Measurements from ENCODE around the gene ACOX1. TPM values are rescaled to one million over a fixed set of nuclear protein-coding genes. Genes with fewer than 3 reads are reported as not detected.

The ACOX1 gene
- polyA plus RNA-seq, 3 donors, result 21.6 to 49.7 (median 49.2) TPM

DNA sequence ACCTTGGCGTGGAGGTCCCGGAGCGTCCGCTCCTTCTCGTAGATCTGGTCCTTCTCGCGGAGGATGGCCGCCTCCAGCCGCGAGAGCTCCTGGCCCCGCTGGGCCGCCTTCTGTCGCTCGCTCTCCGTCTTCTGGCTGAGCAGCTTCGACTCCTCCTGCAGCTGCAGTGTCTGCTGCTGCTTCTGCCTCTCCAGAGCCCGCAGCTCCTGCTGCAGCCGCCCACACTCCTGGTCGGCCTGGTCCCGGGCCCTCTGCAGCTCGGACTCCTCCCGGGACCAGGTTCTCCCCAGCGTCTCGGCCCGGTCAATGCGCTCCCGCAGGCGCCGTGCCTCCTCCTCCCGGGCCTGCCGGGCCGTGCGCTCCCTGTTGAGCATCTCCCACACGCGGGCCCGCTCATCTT lies 29.2 kb upstream of the ACOX1 start:
- H3K4me2 ChIP-seq (replicated peaks; ENCODE audit: extremely low read depth, low read length, poor library complexity, severe bottlenecking), result no peak overlapping the region
- no peak overlapping the region for H3K9ac ChIP-seq (ENCODE audit: insufficient read depth, low read length, poor library complexity, severe bottlenecking)
- Mint-ChIP-seq H3K36me3 (peaks cover 15 to 29% of the 10 kb centered on the region in 2 donors), H3K4me1 (no peaks in the 10 kb centered on the region), H3K27ac (no peak overlapping the region), H3K27me3 (ENCODE audit: low read depth in 3 of 3) (peaks cover 1 to 3% (median 2%) of the 10 kb centered on the region in 3 donors), H3K4me3 (no peak overlapping the region), H3K9me3 (peaks cover 0 to 1% (median 0%) of the 10 kb centered on the region in 7 donors)
- no peaks in the 10 kb centered on the region for H3K27me3 ChIP-seq (ENCODE audit: control insufficient read depth in 2 of 2, insufficient read depth in 2 of 2, low read length in 2 of 2)
- no peak overlapping the region for H3K4me3 ChIP-seq (replicated peaks in 1 of 3; ENCODE audit: low read depth in 2 of 3, low read length in 3 of 3)
- H3K4me1 ChIP-seq (ENCODE audit: control insufficient read depth in 1 of 2, insufficient read depth in 2 of 2, low read length in 2 of 2), result no peaks in the 10 kb centered on the region
- H4K20me1 ChIP-seq (ENCODE audit: insufficient read depth, low read length), result no peaks in the 10 kb centered on the region
- H2AFZ ChIP-seq (ENCODE audit: insufficient read depth, low read depth, low read length, poor library complexity, severe bottlenecking), result no peak overlapping the region
- TF ChIP-seq, protein P1, sequence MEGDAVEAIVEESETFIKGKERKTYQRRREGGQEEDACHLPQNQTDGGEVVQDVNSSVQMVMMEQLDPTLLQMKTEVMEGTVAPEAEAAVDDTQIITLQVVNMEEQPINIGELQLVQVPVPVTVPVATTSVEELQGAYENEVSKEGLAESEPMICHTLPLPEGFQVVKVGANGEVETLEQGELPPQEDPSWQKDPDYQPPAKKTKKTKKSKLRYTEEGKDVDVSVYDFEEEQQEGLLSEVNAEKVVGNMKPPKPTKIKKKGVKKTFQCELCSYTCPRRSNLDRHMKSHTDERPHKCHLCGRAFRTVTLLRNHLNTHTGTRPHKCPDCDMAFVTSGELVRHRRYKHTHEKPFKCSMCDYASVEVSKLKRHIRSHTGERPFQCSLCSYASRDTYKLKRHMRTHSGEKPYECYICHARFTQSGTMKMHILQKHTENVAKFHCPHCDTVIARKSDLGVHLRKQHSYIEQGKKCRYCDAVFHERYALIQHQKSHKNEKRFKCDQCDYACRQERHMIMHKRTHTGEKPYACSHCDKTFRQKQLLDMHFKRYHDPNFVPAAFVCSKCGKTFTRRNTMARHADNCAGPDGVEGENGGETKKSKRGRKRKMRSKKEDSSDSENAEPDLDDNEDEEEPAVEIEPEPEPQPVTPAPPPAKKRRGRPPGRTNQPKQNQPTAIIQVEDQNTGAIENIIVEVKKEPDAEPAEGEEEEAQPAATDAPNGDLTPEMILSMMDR (IDR thresholded peaks at IDR 0.05), result no peak
- H3K9me3 ChIP-seq (replicated peaks in 1 of 2; ENCODE audit: control insufficient read depth in 1 of 2, insufficient read depth in 1 of 2, low read length in 2 of 2), result no peaks in the 10 kb centered on the region
- H3K27ac ChIP-seq (ENCODE audit: low read depth in 1 of 2, low read length in 2 of 2), result no peak overlapping the region
- 98% methylated on average over 33 of the region's 36 CpGs for WGBS (ENCODE audit: insufficient coverage)
- no peak for DNase-seq
- no peaks in the 10 kb centered on the region for H3K79me2 ChIP-seq (ENCODE audit: insufficient read depth, low read length)
- intact Hi-C loops (cut with micrococcal nuclease), result no loop called here
- peaks cover 5 to 20% of the 10 kb centered on the region in 2 donors for H3K36me3 ChIP-seq (replicated peaks in 1 of 2; ENCODE audit: control insufficient read depth in 1 of 2, insufficient read depth in 2 of 2, low read length in 2 of 2)

DNA sequence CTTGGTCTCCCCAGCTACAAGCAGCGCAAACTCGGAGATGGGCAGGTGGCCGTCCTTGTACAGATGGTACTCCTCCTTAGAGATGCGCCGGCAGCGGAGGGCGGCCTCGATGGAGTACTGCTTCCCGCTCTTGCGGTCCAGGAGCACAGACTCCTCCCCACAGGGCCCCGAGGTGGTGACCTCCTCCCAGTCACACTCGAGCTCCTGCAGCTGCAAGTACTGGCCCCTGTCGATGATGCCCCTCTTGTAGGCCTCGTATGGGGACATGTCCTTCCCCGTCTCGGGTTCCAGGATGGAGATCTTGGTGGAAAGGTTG lies 28.8 kb upstream of the ACOX1 start:
- Histone ChIP-seq H4K20me1 (ENCODE audit: insufficient read depth, low read length) (no peaks in the 10 kb centered on the region), H3K4me3 (replicated peaks in 1 of 3; ENCODE audit: low read depth in 2 of 3, low read length in 3 of 3) (no peak overlapping the region), H2AFZ (ENCODE audit: insufficient read depth, low read depth, low read length, poor library complexity, severe bottlenecking) (no peak overlapping the region), H3K79me2 (ENCODE audit: insufficient read depth, low read length) (no peaks in the 10 kb centered on the region), H3K4me1 (ENCODE audit: control insufficient read depth in 1 of 2, insufficient read depth in 2 of 2, low read length in 2 of 2) (no peaks in the 10 kb centered on the region), H3K27me3 (ENCODE audit: control insufficient read depth in 2 of 2, insufficient read depth in 2 of 2, low read length in 2 of 2) (no peaks in the 10 kb centered on the region), H3K9ac (ENCODE audit: insufficient read depth, low read length, poor library complexity, severe bottlenecking) (no peak overlapping the region), H3K36me3 (replicated peaks in 1 of 2; ENCODE audit: control insufficient read depth in 1 of 2, insufficient read depth in 2 of 2, low read length in 2 of 2) (peaks cover 5 to 22% of the 10 kb centered on the region in 2 donors), H3K27ac (ENCODE audit: low read depth in 1 of 2, low read length in 2 of 2) (no peak overlapping the region), H3K4me2 (replicated peaks; ENCODE audit: extremely low read depth, low read length, poor library complexity, severe bottlenecking) (no peak overlapping the region), H3K9me3 (replicated peaks in 1 of 2; ENCODE audit: control insufficient read depth in 1 of 2, insufficient read depth in 1 of 2, low read length in 2 of 2) (no peaks in the 10 kb centered on the region)
- peaks cover 17 to 29% of the 10 kb centered on the region in 2 donors for H3K36me3 Mint-ChIP-seq
- DNase-seq, result no peak
- H3K4me3 Mint-ChIP-seq, result no peak overlapping the region
- intact Hi-C loops (cut with micrococcal nuclease), result no loop called here
- TF ChIP-seq, protein P1 (IDR thresholded peaks at IDR 0.05), result no peak
- H3K4me1 Mint-ChIP-seq, result no peaks in the 10 kb centered on the region
- peaks cover 1 to 3% (median 2%) of the 10 kb centered on the region in 3 donors for H3K27me3 Mint-ChIP-seq (ENCODE audit: low read depth in 3 of 3)
- H3K9me3 Mint-ChIP-seq, result peaks cover 0 to 1% (median 0%) of the 10 kb centered on the region in 7 donors
- H3K27ac Mint-ChIP-seq, result no peak overlapping the region
- 91% methylated on average over 14 of the region's 16 CpGs for WGBS (ENCODE audit: insufficient coverage)
